Measurements from ENCODE around the gene ALKBH8. TPM values are rescaled to one million over a fixed set of nuclear protein-coding genes. Genes with fewer than 3 reads are reported as not detected.
A peak's percentile ranks its signal among the peaks of the same experiment; 100 is the strongest.

ALKBH8 gene
- total RNA-seq, 2 experiments from 2014 or later: 6.5 to 7.7 TPM

DNA sequence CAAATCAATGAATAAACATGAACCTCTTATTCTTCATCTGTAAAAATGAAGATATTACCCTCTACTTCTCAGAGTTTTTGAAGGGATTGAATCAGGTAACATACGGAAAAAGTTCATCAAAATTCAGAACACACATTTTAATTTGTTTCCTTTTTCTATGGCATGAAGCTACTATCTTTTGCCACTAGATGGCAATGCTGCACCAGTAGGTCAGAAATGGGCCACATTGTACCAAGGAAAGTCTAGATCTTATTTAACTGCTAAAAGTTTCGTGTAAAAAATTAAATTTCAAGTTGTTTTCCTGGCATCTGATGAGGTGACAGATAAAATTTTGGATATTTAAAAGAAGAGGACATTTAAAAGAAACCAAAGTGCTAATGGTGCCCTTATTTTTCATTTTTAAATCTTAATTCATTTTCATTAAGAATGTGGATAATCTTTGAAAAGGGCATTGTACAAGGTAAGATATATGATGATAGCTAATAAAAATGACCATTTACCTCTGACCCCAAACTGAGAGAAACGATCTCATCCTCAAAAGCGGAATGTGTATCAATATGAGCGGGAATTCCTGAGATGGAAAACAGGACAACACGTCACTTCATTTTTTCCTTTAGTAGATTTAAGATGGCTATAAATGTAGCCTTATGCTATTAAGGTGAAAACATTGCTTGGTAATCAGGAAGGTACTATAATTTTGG is 16.1 kb downstream of the ALKBH8 start:
- Histone ChIP-seq H3K27ac (ENCODE audit: low read depth in 1 of 2, low read length in 2 of 2) (no peak overlapping the region), H3K4me1 (ENCODE audit: insufficient read depth, low read length) (no peaks in the 10 kb centered on the region), H3K36me3 (ENCODE audit: insufficient read depth, low read length) (peaks cover 50% of the 10 kb centered on the region), H3K4me3 (ENCODE audit: low read length) (no peak overlapping the region), H3K9me3 (ENCODE audit: control insufficient read depth in 1 of 2, insufficient read depth in 1 of 2, low read length in 2 of 2) (no peaks in the 10 kb centered on the region), H3K27me3 (ENCODE audit: control insufficient read depth in 1 of 2, insufficient read depth in 2 of 2, low read length in 2 of 2) (no peaks in the 10 kb centered on the region)
- H3K4me3 Mint-ChIP-seq: no peak overlapping the region
- H3K27ac Mint-ChIP-seq: no peak overlapping the region
- no peaks in the 10 kb centered on the region for H3K9me3 Mint-ChIP-seq
- peak; percentile 67 for ATAC-seq (ENCODE audit: poor library complexity)
- peak in 7 of 14 experiments; percentile 4 to 69 (median 36) for DNase-seq
- H3K36me3 Mint-ChIP-seq (ENCODE audit: low read depth): peaks cover 83% of the 10 kb centered on the region
- CTCF ChIA-PET: interaction anchor here (0.6 to 1.6 kb wide), 9 partner anchors 9 to 140 kb away, joined by 3 to 12 read pairs (median 6); partner anchors contain the start of gene ALKBH8
- peaks cover 4% of the 10 kb centered on the region for H3K4me1 Mint-ChIP-seq (ENCODE audit: low read depth)
- TF ChIP-seq, protein P1, sequence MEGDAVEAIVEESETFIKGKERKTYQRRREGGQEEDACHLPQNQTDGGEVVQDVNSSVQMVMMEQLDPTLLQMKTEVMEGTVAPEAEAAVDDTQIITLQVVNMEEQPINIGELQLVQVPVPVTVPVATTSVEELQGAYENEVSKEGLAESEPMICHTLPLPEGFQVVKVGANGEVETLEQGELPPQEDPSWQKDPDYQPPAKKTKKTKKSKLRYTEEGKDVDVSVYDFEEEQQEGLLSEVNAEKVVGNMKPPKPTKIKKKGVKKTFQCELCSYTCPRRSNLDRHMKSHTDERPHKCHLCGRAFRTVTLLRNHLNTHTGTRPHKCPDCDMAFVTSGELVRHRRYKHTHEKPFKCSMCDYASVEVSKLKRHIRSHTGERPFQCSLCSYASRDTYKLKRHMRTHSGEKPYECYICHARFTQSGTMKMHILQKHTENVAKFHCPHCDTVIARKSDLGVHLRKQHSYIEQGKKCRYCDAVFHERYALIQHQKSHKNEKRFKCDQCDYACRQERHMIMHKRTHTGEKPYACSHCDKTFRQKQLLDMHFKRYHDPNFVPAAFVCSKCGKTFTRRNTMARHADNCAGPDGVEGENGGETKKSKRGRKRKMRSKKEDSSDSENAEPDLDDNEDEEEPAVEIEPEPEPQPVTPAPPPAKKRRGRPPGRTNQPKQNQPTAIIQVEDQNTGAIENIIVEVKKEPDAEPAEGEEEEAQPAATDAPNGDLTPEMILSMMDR (IDR thresholded peaks at IDR 0.05): peak; percentile 92
- intact Hi-C loops (cut with DNase I, micrococcal nuclease): loop anchor here (1.0 to 5.0 kb wide), 3 partner anchors 16 to 348 kb away; partner anchors contain the start of gene ALKBH8 (in 1 of the 2)
- H3K27me3 Mint-ChIP-seq: no peaks in the 10 kb centered on the region
- POLR2A ChIA-PET: interaction anchor here (1.6 kb wide), 1 partner anchor 92 kb away, joined by 8 read pairs; the partner anchor contains the start of gene CWF19L2

GRCh38 chr11:107547961-107548360 is 17.6 kb downstream of the ALKBH8 start:
- Mint-ChIP-seq H3K4me1 (ENCODE audit: low read depth) (peaks cover 4% of the 10 kb centered on the region), H3K9me3 (no peaks in the 10 kb centered on the region), H3K4me3 (no peak overlapping the region), H3K27ac (no peak overlapping the region), H3K27me3 (no peaks in the 10 kb centered on the region), H3K36me3 (ENCODE audit: low read depth) (peaks cover 81% of the 10 kb centered on the region)
- TF ChIP-seq, protein P1 (IDR thresholded peaks at IDR 0.05): no peak
- Histone ChIP-seq H3K27me3 (ENCODE audit: control insufficient read depth in 1 of 2, insufficient read depth in 2 of 2, low read length in 2 of 2) (no peaks in the 10 kb centered on the region), H3K9me3 (ENCODE audit: control insufficient read depth in 1 of 2, insufficient read depth in 1 of 2, low read length in 2 of 2) (no peaks in the 10 kb centered on the region), H3K27ac (ENCODE audit: low read depth in 1 of 2, low read length in 2 of 2) (no peak overlapping the region), H3K4me3 (ENCODE audit: low read length) (no peak overlapping the region), H3K36me3 (ENCODE audit: insufficient read depth, low read length) (peaks cover 45% of the 10 kb centered on the region), H3K4me1 (ENCODE audit: insufficient read depth, low read length) (no peaks in the 10 kb centered on the region)
- DNase-seq (no peak), ATAC-seq (ENCODE audit: poor library complexity) (no peak)
- POLR2A ChIA-PET: no interaction called here
- intact Hi-C loops (cut with DNase I, micrococcal nuclease): loop anchor here in 1 of 2 experiments (5.0 kb wide), 1 partner anchor 349 kb away; no protein-coding TSS in a partner anchor
- CTCF ChIA-PET: interaction anchor here (0.7 kb wide), 1 partner anchor 112 kb away, joined by 3 read pairs; no protein-coding TSS in a partner anchor

DNA sequence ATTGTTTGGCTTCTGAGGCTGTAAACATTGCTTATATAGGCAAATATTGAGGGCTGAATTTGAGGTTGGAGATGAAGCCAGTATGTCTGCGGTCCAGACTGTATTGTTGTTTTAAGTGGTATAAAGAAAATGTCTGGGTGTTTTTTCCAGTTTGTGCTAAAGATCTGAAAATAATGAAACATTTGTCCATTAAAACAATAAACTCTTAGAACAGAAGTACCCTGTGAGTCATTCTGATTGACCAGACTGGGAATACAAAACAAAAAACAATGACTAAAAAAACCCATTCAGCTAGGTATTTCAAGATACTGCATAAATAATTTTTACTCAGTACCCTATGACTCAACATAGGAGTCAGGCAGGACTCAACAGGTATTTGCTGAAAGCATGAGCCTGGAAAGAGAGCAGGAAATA is 20.4 kb downstream of the ALKBH8 start:
- H3K27me3 ChIP-seq (ENCODE audit: control insufficient read depth in 1 of 2, insufficient read depth in 2 of 2, low read length in 2 of 2): no peaks in the 10 kb centered on the region
- ATAC-seq (ENCODE audit: poor library complexity) (no peak), DNase-seq (no peak)
- intact Hi-C loops (cut with DNase I, micrococcal nuclease): loop anchor here in 1 of 2 experiments (5.0 kb wide), 1 partner anchor 352 kb away; no protein-coding TSS in a partner anchor
- CTCF ChIA-PET: no interaction called here
- TF ChIP-seq, protein P1 (IDR thresholded peaks at IDR 0.05): no peak
- H3K27ac ChIP-seq (ENCODE audit: low read depth in 1 of 2, low read length in 2 of 2): no peak overlapping the region
- Mint-ChIP-seq H3K4me1 (ENCODE audit: low read depth) (peaks cover 4% of the 10 kb centered on the region), H3K4me3 (no peak overlapping the region), H3K27me3 (no peaks in the 10 kb centered on the region), H3K27ac (no peak overlapping the region), H3K9me3 (no peaks in the 10 kb centered on the region), H3K36me3 (ENCODE audit: low read depth) (peaks cover 80% of the 10 kb centered on the region)
- POLR2A ChIA-PET: interaction anchor here (0.7 kb wide), 1 partner anchor 20 kb away, joined by 3 read pairs; the partner anchor contains the start of gene ALKBH8
- H3K9me3 ChIP-seq (ENCODE audit: control insufficient read depth in 1 of 2, insufficient read depth in 1 of 2, low read length in 2 of 2): no peaks in the 10 kb centered on the region
- peaks cover 28% of the 10 kb centered on the region for H3K36me3 ChIP-seq (ENCODE audit: insufficient read depth, low read length)
- H3K4me3 ChIP-seq (ENCODE audit: low read length): no peak overlapping the region
- no peaks in the 10 kb centered on the region for H3K4me1 ChIP-seq (ENCODE audit: insufficient read depth, low read length)

Data from CD4-positive, alpha-beta T cell (primary cell).